Cardiac fibroblast (primary cell): Measurements from ENCODE around the gene AADACL3.

Experiments
- DNase-seq, 2 donors: peaks; one replicate each; pipeline versions ENCODE4 v3.0.0 to v3.0.0-alpha.2; 2010; ENCODE audit warnings: low read depth in 2 of 2
- H3K4me3 ChIP-seq, 2 donors: replicated peaks in 1 of 2; 1 replicate in 1 of 2; 2 replicates in 1 of 2; pipeline ENCODE4 v1.5.1; 2011; ENCODE audit warnings: low read depth in 2 of 2, low read length in 2 of 2, mild to moderate bottlenecking in 2 of 2, moderate library complexity in 1 of 2
- TF ChIP-seq, protein P1 (sequence below): IDR thresholded peaks from one replicate; pipeline ENCODE4 v1.5.1; 2011; ENCODE audit warnings: low read depth, mild to moderate bottlenecking, low read length, inconsistent platforms

AADACL3 gene

DNA sequence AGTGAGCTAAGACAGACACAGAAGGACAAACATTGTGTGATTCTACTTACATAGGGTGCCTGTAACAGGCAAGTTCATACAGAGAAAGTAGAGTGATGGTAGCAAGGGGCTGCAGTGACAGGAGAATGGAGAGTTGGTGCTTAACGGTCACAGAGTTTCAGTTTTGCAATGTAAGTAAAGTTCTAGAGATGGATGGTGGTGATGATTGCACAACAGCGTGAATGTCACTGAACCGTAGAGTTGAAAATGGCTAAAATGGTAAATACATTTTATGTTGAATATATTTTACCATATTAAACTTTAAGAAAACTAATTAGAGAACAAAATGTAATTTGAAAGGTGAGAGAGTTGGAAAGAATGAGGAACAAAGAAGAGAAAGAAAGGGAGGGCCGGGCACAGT lies 38.8 kb downstream of the AADACL3 start:
- no peak overlapping the region for H3K4me3 ChIP-seq
- DNase-seq = no peak

DNA sequence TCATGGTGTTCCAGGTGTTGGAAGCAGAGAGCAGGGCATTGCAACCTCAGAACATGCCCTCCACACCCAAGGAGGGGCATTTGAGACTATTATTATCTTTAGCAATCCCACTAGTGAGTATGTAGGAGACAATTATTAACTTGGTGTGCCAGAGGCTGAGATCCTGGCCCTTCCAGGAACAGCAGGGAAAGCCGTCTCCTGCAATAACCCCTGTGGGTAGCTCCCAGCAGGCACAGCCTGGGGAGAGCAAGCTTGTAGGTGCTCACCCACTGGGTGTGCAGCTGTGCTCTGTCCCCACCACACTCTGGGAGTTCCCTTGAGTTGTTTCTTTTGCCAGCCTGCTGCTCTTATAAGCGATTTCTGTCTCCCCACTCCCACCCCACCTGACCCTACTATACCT lies 40.4 kb downstream of the AADACL3 start:
- DNase-seq = no peak
- no peak overlapping the region for H3K4me3 ChIP-seq
- TF ChIP-seq, protein P1, sequence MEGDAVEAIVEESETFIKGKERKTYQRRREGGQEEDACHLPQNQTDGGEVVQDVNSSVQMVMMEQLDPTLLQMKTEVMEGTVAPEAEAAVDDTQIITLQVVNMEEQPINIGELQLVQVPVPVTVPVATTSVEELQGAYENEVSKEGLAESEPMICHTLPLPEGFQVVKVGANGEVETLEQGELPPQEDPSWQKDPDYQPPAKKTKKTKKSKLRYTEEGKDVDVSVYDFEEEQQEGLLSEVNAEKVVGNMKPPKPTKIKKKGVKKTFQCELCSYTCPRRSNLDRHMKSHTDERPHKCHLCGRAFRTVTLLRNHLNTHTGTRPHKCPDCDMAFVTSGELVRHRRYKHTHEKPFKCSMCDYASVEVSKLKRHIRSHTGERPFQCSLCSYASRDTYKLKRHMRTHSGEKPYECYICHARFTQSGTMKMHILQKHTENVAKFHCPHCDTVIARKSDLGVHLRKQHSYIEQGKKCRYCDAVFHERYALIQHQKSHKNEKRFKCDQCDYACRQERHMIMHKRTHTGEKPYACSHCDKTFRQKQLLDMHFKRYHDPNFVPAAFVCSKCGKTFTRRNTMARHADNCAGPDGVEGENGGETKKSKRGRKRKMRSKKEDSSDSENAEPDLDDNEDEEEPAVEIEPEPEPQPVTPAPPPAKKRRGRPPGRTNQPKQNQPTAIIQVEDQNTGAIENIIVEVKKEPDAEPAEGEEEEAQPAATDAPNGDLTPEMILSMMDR = no peak

More for the DNA sequence above, 38.8 kb downstream of the AADACL3 start:
- TF ChIP-seq, protein P1 = no peak

DNA sequence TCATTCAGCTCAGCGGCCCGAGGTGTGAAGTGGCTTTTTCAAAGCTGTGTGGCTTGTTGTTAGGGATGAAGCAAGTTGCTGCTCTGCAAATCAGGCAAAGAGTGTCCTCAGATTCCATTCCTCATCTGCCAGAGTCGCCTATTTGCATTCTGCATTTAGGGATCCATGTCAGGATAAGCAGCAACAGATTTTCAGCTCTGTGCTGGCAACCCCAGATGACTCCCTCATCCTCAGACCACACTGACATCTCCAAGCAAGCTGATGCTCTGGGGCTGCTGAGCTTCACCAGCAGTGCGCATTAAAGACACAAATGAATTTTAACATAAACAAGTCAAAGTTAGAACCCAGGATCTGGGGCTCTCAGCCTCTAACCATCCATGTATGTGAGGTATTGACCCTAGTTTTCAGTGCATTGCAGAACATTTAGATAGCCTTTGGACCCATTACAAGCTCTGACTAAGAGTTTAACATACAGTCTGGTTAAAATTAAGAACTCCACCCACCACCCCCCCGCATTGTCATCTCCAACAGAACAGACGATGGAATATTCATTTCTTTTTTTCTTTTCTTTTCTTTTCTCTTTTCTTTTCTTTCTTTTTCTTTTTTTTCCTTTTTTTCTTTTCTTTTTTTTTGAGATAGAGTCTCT lies 41.0 kb downstream of the AADACL3 start:
- no peak for DNase-seq
- TF ChIP-seq, protein P1 = no peak
- H3K4me3 ChIP-seq = no peak overlapping the region

DNA sequence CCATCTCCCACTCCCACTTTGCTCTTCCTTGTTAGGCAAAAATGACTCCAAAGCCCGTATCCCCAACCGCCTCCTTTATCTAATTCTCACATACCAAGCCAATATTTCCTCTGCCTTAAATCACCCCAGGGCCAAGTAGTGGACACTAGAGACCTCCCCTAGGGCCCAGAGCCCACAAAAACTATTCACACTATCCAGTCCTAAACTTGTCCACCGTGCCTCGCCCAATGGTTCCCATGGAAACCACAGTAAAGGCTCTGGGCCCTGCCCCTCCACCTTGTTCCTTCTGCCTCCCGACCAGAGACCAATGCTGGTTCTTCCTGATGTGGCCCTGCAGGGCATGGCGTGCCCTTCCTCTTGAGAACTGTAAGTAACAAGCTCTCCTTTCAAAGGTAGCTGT lies 41.9 kb downstream of the AADACL3 start:
- TF ChIP-seq, protein P1 = no peak
- no peak for DNase-seq
- no peak overlapping the region for H3K4me3 ChIP-seq

DNA sequence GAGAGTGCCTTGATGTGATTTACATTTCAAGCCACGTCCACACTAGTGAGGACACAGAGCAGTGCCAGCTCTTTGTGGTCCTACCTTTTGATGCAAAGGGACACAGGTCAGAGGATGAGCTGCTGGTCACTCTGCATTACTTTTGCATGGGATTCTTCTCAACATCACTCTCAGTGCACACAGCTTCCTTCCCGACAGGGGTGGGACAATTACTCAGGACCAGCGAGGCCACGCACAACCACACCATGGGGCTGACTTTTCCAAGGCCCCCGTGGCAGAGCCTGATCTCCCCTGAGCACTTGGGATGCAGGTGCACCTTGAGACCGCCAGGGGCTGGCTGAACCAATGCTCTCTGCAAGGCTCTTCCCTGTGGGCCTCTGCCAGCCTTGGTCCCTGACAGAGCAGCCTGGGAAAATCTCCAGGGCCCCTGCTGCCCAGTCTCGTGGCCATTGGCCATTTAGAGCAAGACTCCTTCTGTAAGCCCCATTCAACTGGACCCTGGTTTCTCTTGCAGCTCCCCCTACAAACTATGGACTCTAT lies 44.4 kb downstream of the AADACL3 start:
- DNase-seq = no peak
- H3K4me3 ChIP-seq = no peak overlapping the region
- TF ChIP-seq, protein P1 = no peak

DNA sequence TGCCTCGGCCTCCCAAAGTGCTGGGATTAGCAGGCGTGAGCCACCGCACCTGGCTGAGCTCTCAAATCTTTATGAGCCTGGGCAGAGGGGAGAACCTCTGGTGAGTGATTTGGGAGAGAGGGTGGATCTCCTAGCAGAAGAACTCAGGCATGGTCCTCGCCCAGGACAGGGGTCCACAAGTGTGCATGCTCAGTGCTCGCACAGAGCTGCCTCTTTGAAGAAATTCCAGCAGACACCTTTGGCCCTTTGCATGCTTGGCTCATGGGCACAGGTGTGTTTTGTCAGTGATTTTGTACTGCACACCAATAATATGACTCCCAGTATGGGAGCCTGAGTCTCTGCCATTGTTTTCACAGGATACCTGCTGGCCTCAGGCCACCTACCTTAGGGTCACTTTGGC lies 45.9 kb downstream of the AADACL3 start:
- no peak for DNase-seq
- no peak overlapping the region for H3K4me3 ChIP-seq
- TF ChIP-seq, protein P1 = no peak

DNA sequence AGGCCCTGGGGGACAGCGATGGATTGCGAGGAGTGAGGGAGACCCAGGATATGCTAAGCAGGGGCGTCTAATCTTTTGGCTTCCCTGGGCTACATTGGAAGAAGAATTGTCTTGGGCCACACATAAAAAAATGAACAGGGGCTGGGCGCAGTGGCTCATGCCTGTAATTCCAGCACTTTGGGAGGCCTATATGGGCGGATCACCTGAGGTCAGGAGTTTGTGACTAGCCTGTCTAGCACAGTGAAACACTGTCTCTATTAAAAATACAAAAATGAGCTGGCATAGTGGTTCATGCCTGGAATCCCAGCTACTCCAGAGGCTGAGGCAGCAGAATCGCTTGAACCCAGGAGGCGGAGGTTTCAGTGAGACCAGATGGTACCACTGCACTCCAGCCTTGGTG lies 46.9 kb downstream of the AADACL3 start:
- no peak overlapping the region for H3K4me3 ChIP-seq
- DNase-seq = no peak
- TF ChIP-seq, protein P1 = no peak
